ENCODE measurements around the gene KCNA5. TPM values are rescaled to one million over a fixed set of nuclear protein-coding genes. Genes with fewer than 3 reads are reported as not detected.

Gene KCNA5
- total and polyA plus RNA-seq, 2 of the 13 experiments (the other 11 are each of a cell fraction or from before 2014, with no cell fraction given) = not detected

GRCh38 chr12:5012337-5012736, 31.3 kb upstream of the KCNA5 start:
- no peak for ATAC-seq
- POLR2A ChIA-PET = no interaction called here

More at GRCh38 chr12:5012337-5012736, 31.3 kb upstream of the KCNA5 start:
- CTCF ChIA-PET (ENCODE audit: low intra/inter-chr PET ratio, low total read pairs) = no interaction called here
- no peak overlapping the region for H3K9ac ChIP-seq (ENCODE audit: insufficient read depth, low read depth, low read length)
- no peak overlapping the region for H3K27ac ChIP-seq (ENCODE audit: extremely low read length, insufficient read depth, low read length)
- H4K20me1 ChIP-seq (ENCODE audit: insufficient read depth, low read length) = no peaks in the 10 kb centered on the region
- peaks cover 0 to 7% of the 10 kb centered on the region in 2 experiments; a peak in 1 of 5 replicates for H3K27me3 ChIP-seq (ENCODE audit: control insufficient read depth in 1 of 2, insufficient read depth in 2 of 2, low read length in 2 of 2)
- 4% methylated on average over 6 of the region's 6 CpGs for WGBS (ENCODE audit: low lambda C conversion rate)
- H3K4me1 ChIP-seq (ENCODE audit: insufficient read depth, low read length) = no peaks in the 10 kb centered on the region
- H3K4me2 ChIP-seq (ENCODE audit: low read depth, low read length) = no peak overlapping the region
- no peak overlapping the region for H2AFZ ChIP-seq (ENCODE audit: low read length)
- BruUV-seq (replicated peaks) = no TSS peak
- H3K9me3 ChIP-seq (ENCODE audit: low read length) = no peaks in the 10 kb centered on the region
- DNase-seq (ENCODE audit: low spot score) (no peak), FAIRE-seq (no peak)
- in situ Hi-C loops (cut with HindIII; ENCODE audit: extremely low pct_ligation_motif_present, low pct_unique_long_range_greater_than_20kb) (no loop called here), intact Hi-C loops (cut with micrococcal nuclease; ENCODE audit: unreplicated experiment) (no loop called here)
- H3K36me3 ChIP-seq (replicated peaks in 1 of 2; ENCODE audit: control insufficient read depth in 1 of 2, insufficient read depth in 2 of 2, low read length in 2 of 2) = no peaks in the 10 kb centered on the region
- H3K4me3 ChIP-seq (replicated peaks in 1 of 3; ENCODE audit: insufficient read depth in 1 of 3, low read depth in 2 of 3, low read length in 3 of 3) = no peak overlapping the region
- no peaks in the 10 kb centered on the region for H3K79me2 ChIP-seq (ENCODE audit: insufficient read depth, low read length)
- TF ChIP-seq ETV6 (CRISPR knock-in tag; conservative IDR thresholded peaks at IDR 0.05) = no peak
- TF ChIP-seq ZXDC (CRISPR knock-in tag; IDR thresholded peaks at IDR 0.05) = no peak
- TF ChIP-seq ZNF296 (CRISPR knock-in tag; conservative IDR thresholded peaks at IDR 0.05) = no peak
- no peak for TF ChIP-seq ZNF644 (CRISPR knock-in tag; IDR thresholded peaks at IDR 0.05; ENCODE audit: low read depth)

All from HepG2 (cell line).